ENCODE measurements around the gene TECPR1.

The TECPR1 gene

DNA sequence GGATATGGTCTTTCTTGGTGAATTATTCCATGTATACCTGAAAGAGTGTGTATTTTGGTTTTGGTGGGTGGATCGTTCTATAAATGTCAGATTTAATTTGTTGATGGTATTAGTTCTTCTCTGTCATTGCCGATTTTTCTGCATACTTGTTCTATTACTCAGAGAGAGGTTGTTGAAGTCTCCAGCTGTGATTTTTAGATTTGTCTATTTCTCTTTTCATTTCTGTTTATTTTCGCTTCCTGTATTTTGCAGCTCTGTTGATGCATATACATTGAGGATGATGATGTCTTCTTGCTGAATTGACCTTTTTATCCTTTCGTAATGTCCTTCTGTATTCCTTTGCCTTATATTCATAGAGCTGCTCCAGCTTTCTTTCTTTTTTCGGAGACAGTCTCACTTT, 52.9 kb downstream of the TECPR1 start:
- no peak for TF ChIP-seq TAF1 (IDR thresholded peaks at IDR 0.05; ENCODE audit: borderline replicate concordance, insufficient read depth, low read length)
- TF ChIP-seq REST (IDR thresholded peaks at IDR 0.05; ENCODE audit: insufficient read depth in 1 of 2, low read depth in 2 of 2, low read length in 2 of 2) = no peak
- no peak for TF ChIP-seq FOXP2 (optimal IDR thresholded peaks at IDR 0.05; ENCODE audit: borderline replicate concordance, extremely low read depth, extremely low read length, insufficient read depth)
- no peak for TF ChIP-seq SIN3A (IDR thresholded peaks at IDR 0.05; ENCODE audit: borderline replicate concordance, insufficient read depth, low read length)
- TF ChIP-seq POLR2AphosphoS5 (IDR thresholded peaks at IDR 0.05; ENCODE audit: low read depth, low read length) = no peak

DNA sequence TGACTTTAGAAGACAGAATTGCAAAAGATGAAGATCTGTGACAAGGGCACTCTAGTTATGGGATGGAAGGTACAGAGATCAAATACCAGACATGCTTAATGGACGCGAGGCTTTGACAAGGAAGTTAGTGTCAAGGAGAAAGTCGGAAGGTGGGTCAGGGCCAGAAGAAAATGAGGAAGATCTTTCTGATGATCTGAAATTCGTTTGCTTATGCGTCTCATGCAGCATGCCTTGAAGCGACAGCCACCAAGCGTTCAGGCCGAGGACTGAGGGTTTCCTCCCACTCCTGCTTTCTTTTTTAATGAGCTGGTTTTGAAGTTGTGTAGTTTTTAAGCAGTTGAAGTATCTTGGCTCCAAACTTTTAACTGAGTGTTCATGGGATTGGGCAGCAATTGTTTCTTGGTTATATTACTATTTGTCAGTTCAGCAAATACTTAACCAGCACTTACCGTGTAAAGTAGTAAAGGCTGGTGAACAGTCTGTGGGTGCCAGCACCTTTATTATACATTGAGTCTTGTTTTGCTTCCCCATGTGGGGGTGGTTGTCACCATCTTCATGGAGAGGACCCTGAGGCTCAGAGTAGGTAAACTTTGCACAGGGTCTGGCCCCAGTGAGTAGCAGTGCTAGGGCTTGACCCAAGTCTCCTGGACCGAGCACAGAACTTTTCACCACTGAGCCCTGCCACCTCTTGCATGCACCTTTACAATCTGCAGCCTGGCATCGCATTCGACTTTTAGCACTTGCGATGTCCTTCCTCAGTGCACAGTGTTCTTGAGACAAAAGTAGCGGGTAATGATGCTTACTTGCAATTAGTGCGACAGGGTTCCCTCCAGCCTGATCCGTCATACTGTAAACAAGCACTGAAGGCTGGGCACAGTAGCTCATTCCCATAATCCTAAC, 55.1 kb downstream of the TECPR1 start:
- TF ChIP-seq TAF1 (IDR thresholded peaks at IDR 0.05; ENCODE audit: borderline replicate concordance, insufficient read depth, low read length) (no peak), POLR2AphosphoS5 (IDR thresholded peaks at IDR 0.05; ENCODE audit: low read depth, low read length) (no peak), FOXP2 (optimal IDR thresholded peaks at IDR 0.05; ENCODE audit: borderline replicate concordance, extremely low read depth, extremely low read length, insufficient read depth) (no peak), REST (IDR thresholded peaks at IDR 0.05; ENCODE audit: insufficient read depth in 1 of 2, low read depth in 2 of 2, low read length in 2 of 2) (no peak), SIN3A (IDR thresholded peaks at IDR 0.05; ENCODE audit: borderline replicate concordance, insufficient read depth, low read length) (no peak)

- TF ChIP-seq SIN3A (IDR thresholded peaks at IDR 0.05; ENCODE audit: borderline replicate concordance, insufficient read depth, low read length) = no peak
- no peak for TF ChIP-seq FOXP2 (optimal IDR thresholded peaks at IDR 0.05; ENCODE audit: borderline replicate concordance, extremely low read depth, extremely low read length, insufficient read depth)
- TF ChIP-seq POLR2AphosphoS5 (IDR thresholded peaks at IDR 0.05; ENCODE audit: low read depth, low read length) = no peak
- TF ChIP-seq TAF1 (IDR thresholded peaks at IDR 0.05; ENCODE audit: borderline replicate concordance, insufficient read depth, low read length) = no peak
- no peak for TF ChIP-seq REST (IDR thresholded peaks at IDR 0.05; ENCODE audit: insufficient read depth in 1 of 2, low read depth in 2 of 2, low read length in 2 of 2)
These were observed 57.2 kb downstream of the TECPR1 start for GRCh38 chr7:98194672-98195457.

DNA sequence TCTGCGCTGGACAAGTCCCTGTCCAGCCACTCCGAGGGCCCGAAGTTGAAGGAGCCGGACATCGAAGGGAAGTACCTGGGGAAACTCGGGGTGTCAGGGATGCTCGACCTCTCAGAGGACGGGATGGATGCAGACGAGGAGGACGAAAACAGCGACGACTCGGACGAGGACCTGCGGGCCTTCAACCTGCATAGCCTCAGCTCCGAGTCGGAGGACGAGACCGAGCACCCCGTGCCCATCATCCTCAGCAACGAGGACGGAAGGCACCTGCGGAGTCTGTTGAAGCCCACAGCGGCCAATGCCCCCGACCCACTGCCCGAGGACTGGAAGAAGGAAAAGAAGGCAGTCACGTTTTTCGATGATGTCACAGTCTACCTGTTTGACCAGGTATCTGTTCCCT, 57.8 kb downstream of the TECPR1 start:
- no peak for TF ChIP-seq POLR2AphosphoS5 (IDR thresholded peaks at IDR 0.05; ENCODE audit: low read depth, low read length)
- TF ChIP-seq SIN3A (IDR thresholded peaks at IDR 0.05; ENCODE audit: borderline replicate concordance, insufficient read depth, low read length) = no peak
- no peak for TF ChIP-seq TAF1 (IDR thresholded peaks at IDR 0.05; ENCODE audit: borderline replicate concordance, insufficient read depth, low read length)
- TF ChIP-seq REST (IDR thresholded peaks at IDR 0.05; ENCODE audit: insufficient read depth in 1 of 2, low read depth in 2 of 2, low read length in 2 of 2) = no peak
- TF ChIP-seq FOXP2 (optimal IDR thresholded peaks at IDR 0.05; ENCODE audit: borderline replicate concordance, extremely low read depth, extremely low read length, insufficient read depth) = no peak

All from PFSK-1 (cell line).